GM12873 (cell line): Measurements from ENCODE around the gene LMX1B.

Source experiments
- TF ChIP-seq, protein P1 (sequence below): IDR thresholded peaks from 2 replicates; pipeline ENCODE4 v1.5.1; 2012; ENCODE audit warnings: low read depth, mild to moderate bottlenecking, moderate library complexity, low read length, control low read depth; ENCODE audit not compliant: insufficient read depth; ENCODE audit errors: missing control alignments

Gene LMX1B

DNA sequence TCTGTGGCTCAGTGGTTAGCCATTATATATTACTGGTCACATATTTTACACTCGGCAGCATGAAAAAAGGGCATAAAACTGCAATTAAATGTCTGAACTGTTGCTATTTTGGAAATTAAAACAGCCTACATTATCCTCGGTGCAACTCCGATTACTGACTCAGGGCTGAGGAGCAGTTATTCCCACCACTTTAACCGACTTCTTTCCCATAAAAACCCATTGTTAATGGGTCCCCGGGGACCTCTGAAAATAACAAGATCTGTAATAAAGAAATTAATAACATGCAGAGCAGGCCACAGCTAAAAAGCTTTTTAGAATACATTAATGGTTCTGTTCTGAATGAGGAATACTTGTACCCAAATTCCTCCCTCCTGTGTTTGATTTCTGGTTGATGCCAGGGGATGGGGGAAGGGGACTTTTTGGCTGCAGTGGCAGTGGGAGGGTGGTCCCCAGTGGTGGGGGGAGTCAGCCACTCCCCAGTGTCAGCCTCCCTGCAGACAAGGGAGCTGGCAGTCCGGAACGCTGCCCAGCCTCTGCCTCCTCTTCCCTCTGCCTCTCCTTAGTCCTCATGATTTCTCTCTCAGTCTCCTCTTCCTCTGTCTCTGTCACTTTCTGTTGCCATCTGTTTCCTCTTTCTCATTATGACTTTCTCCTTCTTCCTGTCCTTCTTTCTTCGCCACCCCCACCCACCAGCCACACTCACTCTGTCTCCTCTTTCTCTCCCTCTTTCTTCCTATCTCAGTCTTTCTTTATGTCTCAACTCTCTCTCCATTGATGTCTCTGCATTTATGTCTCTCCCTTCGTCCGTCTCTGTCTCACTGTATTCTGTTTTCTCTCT, 132.1 kb downstream of the LMX1B start:
- TF ChIP-seq, protein P1, sequence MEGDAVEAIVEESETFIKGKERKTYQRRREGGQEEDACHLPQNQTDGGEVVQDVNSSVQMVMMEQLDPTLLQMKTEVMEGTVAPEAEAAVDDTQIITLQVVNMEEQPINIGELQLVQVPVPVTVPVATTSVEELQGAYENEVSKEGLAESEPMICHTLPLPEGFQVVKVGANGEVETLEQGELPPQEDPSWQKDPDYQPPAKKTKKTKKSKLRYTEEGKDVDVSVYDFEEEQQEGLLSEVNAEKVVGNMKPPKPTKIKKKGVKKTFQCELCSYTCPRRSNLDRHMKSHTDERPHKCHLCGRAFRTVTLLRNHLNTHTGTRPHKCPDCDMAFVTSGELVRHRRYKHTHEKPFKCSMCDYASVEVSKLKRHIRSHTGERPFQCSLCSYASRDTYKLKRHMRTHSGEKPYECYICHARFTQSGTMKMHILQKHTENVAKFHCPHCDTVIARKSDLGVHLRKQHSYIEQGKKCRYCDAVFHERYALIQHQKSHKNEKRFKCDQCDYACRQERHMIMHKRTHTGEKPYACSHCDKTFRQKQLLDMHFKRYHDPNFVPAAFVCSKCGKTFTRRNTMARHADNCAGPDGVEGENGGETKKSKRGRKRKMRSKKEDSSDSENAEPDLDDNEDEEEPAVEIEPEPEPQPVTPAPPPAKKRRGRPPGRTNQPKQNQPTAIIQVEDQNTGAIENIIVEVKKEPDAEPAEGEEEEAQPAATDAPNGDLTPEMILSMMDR, result no peak
